Stomach (tissue), 9 donors: ENCODE data around the gene FIGLA. TPM values are rescaled to one million over a fixed set of nuclear protein-coding genes. Genes with fewer than 3 reads are reported as not detected.

Experiments
- DNase-seq, 2 donors: peaks; one replicate each; pipeline versions ENCODE4 v3.0.0 to v3.0.0-alpha.2; 2013 to 2019
- H3K27ac ChIP-seq, 5 donors: fragments of 200-600 bp in 4 of 5; sonication (generic) in 4 of 5; one replicate each; pipeline ENCODE4 v1.5.1; 2013 to 2019; ENCODE audit warnings: mild to moderate bottlenecking in 1 of 5, moderate library complexity in 1 of 5
- H3K27me3 ChIP-seq, 3 donors: fragments of 200-600 bp; sonication (generic); one replicate each; pipeline ENCODE4 v1.5.1; 2017 to 2019; ENCODE audit warnings: mixed run types in 1 of 3
- H3K36me3 ChIP-seq, 4 donors: fragments of 200-600 bp; sonication (generic); 1 replicate in 3 of 4; 2 replicates in 1 of 4; pipeline ENCODE4 v1.5.1; 2016 to 2019
- H3K4me1 ChIP-seq, 4 donors: fragments of 200-600 bp; sonication (generic); one replicate each; pipeline ENCODE4 v1.5.1; 2016 to 2019
- H3K4me3 ChIP-seq, 4 donors: fragments of 200-600 bp; sonication (generic) in 3 of 4; one replicate each; pipeline ENCODE4 v1.5.1; 2016 to 2019; ENCODE audit warnings: mild to moderate bottlenecking in 1 of 4
- H3K9me3 ChIP-seq, 4 donors: fragments of 200-600 bp; sonication (generic); one replicate each; pipeline ENCODE4 v1.5.1; 2016 to 2019
- EP300 ChIP-seq: sonication (generic); formaldehyde crosslinking; IDR thresholded peaks from one replicate; pipeline ENCODE4 v1.6.1; 2017; ENCODE audit warnings: antibody characterized with exemption
- POLR2A ChIP-seq, 4 donors: fragments of 450-650 bp; IDR thresholded peaks; one replicate each; pipeline ENCODE4 v1.6.1; 2016; ENCODE audit warnings: antibody characterized with exemption in 4 of 4, control low read depth in 2 of 4, mild to moderate bottlenecking in 1 of 4, moderate library complexity in 1 of 4
- POLR2AphosphoS5 ChIP-seq, 3 donors: sonication (generic); formaldehyde crosslinking; IDR thresholded peaks; one replicate each; pipeline ENCODE4 v1.6.1; 2016; ENCODE audit warnings: antibody characterized with exemption in 3 of 3
- WGBS, 5 donors: extraction: QIAGEN DNeasy Blood & Tissue Kit in 3 of 5; methylation state at CpG; one replicate each; pipeline versions ENCODE4 v1.1.5 to v1.1.7; 2013 to 2018; 5-methylcytosine and 5-hydroxymethylcytosine counted together
- intact Hi-C: fragments of 100-400 bp; cut with DNase I; formaldehyde crosslinking; loops from one replicate; pipeline ENCODE4 v1.15.1; 2023; ENCODE audit warnings: low total_unique reads
- polyA plus RNA-seq, 3 donors: library from polyadenylated mRNA; stranded (reverse); fragments of 200-250 nt; gene quantifications; one replicate each; pipeline ENCODE4 v1.2.3, GENCODE V29; 2013
- total RNA-seq, 5 donors: library from RNA; depleted of rRNA; stranded (reverse); fragments of >200 nt; gene quantifications; one replicate each; pipeline versions ENCODE4 v1.1.0 to v1.2.3, GENCODE V29; 2014 to 2016
- TF ChIP-seq, protein P1 (sequence below), 7 experiments: fragments of 450-650 bp in 4 of 7; fragments of 200-600 bp in 3 of 7; sonication (generic) in 3 of 7; IDR thresholded peaks; one replicate each; pipeline ENCODE4 v1.5.1; 2016 to 2019; ENCODE audit warnings: antibody characterized with exemption in 7 of 7, control low read depth in 2 of 7, mild to moderate bottlenecking in 1 of 7
- donor health status: healthy with polysubstance abuse.
- donor health status: Bipolar disorder and iron deficiency.
- donor health status: healthy.

Gene FIGLA
- total and polyA plus RNA-seq, 8 donors, result 0.75 TPM; not detected in 7

DNA sequence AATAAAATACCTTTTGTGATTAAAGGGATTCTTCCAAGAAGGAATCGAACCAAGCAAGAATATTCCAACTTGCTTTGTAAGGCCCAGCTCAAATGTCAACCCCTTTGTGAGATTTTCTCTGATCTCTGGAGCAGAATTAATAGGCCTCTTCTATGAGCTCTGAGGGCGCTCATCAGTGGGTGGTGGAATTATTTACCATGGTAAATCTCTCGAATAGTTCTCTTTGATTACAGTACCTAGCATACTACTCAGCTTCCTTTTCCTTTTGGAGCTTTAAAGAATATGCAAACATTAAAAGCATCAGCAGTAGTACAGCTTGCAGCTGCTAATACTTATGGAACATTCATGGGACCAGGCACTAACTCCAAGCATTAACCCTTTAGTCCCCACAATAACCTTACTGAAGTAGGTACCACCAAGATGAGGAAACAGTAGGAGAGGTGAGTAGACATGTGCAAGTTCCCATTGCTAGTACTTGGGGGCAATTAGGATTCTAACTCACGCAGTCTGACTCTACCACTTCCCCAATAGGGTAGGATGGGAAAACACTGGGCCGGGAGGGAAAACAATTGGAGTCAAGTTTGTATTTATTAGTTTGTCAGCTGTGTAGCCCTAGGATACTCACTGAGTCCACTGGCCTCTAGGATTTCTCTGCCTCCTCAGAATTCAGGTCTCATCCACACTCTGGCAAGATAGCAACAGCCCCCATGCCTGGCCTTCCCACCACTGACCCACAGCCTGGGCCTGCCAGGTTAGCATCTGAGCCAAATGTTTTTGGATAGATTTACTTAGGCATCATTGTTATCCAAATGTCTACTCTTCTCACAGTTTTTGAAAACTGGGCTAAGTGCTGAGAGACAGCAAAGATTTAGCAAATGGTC lies 44.1 kb downstream of the FIGLA start:
- TF ChIP-seq EP300 (no peak), POLR2AphosphoS5 (IDR thresholded peaks at IDR 0.05) (no peak), POLR2A (IDR thresholded peaks at IDR 0.05) (no peak)
- TF ChIP-seq, protein P1, sequence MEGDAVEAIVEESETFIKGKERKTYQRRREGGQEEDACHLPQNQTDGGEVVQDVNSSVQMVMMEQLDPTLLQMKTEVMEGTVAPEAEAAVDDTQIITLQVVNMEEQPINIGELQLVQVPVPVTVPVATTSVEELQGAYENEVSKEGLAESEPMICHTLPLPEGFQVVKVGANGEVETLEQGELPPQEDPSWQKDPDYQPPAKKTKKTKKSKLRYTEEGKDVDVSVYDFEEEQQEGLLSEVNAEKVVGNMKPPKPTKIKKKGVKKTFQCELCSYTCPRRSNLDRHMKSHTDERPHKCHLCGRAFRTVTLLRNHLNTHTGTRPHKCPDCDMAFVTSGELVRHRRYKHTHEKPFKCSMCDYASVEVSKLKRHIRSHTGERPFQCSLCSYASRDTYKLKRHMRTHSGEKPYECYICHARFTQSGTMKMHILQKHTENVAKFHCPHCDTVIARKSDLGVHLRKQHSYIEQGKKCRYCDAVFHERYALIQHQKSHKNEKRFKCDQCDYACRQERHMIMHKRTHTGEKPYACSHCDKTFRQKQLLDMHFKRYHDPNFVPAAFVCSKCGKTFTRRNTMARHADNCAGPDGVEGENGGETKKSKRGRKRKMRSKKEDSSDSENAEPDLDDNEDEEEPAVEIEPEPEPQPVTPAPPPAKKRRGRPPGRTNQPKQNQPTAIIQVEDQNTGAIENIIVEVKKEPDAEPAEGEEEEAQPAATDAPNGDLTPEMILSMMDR (IDR thresholded peaks at IDR 0.05), result no peak

DNA sequence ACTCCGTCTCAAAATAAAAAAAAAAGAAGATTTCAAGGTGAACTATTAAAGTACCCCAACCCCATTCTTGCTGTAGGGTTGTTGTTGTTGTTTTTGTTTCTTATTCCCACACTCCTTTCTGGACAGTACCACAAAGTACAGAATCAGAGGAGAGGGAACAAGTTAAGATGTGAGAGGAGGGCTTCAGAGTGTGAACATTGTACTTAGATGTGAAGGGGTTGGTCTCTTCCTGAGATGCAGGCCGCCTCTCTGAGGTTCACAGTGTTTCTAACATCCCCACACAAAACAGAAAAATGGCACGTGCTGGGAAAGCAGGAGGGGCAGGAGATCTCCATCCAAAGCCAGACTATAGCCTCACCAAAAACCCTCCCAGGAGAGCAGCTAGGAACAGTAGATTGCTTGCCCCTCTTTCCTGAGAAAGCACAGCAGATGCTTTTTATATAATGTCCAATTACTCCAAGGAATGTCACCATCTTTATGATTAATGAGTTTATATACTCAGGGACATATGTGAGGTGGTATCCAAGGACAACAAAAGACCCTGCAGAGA lies 45.1 kb downstream of the FIGLA start:
- H3K27me3 ChIP-seq, result peaks cover 0 to 20% (median 5%) of the 10 kb centered on the region in 3 donors
- H3K4me1 ChIP-seq, result no peaks in the 10 kb centered on the region
- DNase-seq, result no peak
- intact Hi-C loops, result no loop called here
- no peak overlapping the region for H3K4me3 ChIP-seq
- no peak overlapping the region for H3K27ac ChIP-seq
- TF ChIP-seq, protein P1 (IDR thresholded peaks at IDR 0.05), result no peak
- TF ChIP-seq POLR2A (IDR thresholded peaks at IDR 0.05), result no peak
- no peak for TF ChIP-seq EP300
- no peak for TF ChIP-seq POLR2AphosphoS5 (IDR thresholded peaks at IDR 0.05)
- no peaks in the 10 kb centered on the region for H3K9me3 ChIP-seq
- no peaks in the 10 kb centered on the region for H3K36me3 ChIP-seq
- WGBS, 5 donors, result 66 to 75% (median 71%) methylated on average over 3 of the region's 3 CpGs

More for the DNA sequence above, 44.1 kb downstream of the FIGLA start:
- no peaks in the 10 kb centered on the region for H3K4me1 ChIP-seq
- H3K27ac ChIP-seq, result no peak overlapping the region
- intact Hi-C loops, result no loop called here
- H3K4me3 ChIP-seq, result no peak overlapping the region
- H3K36me3 ChIP-seq, result no peaks in the 10 kb centered on the region
- peaks cover 0 to 20% (median 5%) of the 10 kb centered on the region in 3 donors for H3K27me3 ChIP-seq
- no peaks in the 10 kb centered on the region for H3K9me3 ChIP-seq
- 52 to 72% (median 54%) methylated on average over 5 of the region's 5 CpGs for WGBS, 5 donors
- DNase-seq, result no peak

DNA sequence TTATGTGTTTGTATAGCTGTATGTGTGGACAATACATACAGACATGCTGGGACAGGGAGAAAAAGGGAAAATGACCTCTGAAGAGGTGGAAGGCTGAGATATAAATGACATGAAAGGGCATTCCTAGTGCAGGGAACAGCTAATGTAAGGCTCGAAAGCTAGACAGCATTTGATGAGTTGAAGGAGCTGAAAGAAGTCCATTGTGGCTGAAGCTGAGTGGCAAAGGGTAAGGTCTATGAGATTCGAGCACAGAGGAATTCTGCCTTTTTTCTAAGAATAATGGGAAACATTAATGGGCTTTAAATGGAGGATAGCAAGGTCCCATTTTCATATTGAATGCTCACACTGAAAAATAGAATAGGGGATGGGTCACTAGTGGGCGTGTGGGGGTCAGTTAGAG lies 46.0 kb downstream of the FIGLA start:
- intact Hi-C loops, result no loop called here
- 58 to 77% (median 68%) methylated on average over 3 of the region's 3 CpGs for WGBS, 5 donors
- TF ChIP-seq, protein P1 (IDR thresholded peaks at IDR 0.05), result no peak
- TF ChIP-seq POLR2AphosphoS5 (IDR thresholded peaks at IDR 0.05) (no peak), POLR2A (IDR thresholded peaks at IDR 0.05) (no peak), EP300 (no peak)
- Histone ChIP-seq H3K4me1 (no peaks in the 10 kb centered on the region), H3K9me3 (peaks cover 0 to 5% (median 0%) of the 10 kb centered on the region in 4 donors), H3K27me3 (peaks cover 0 to 14% (median 0%) of the 10 kb centered on the region in 3 donors), H3K4me3 (no peak overlapping the region), H3K27ac (no peak overlapping the region), H3K36me3 (no peaks in the 10 kb centered on the region)
- no peak for DNase-seq

- Histone ChIP-seq H3K4me3 (no peak overlapping the region), H3K27ac (no peak overlapping the region), H3K9me3 (peaks cover 0 to 6% (median 0%) of the 10 kb centered on the region in 4 donors), H3K36me3 (no peaks in the 10 kb centered on the region), H3K27me3 (peaks cover 0 to 8% (median 0%) of the 10 kb centered on the region in 3 donors), H3K4me1 (no peaks in the 10 kb centered on the region)
- intact Hi-C loops, result no loop called here
- DNase-seq, result no peak
- TF ChIP-seq, protein P1 (IDR thresholded peaks at IDR 0.05), result no peak
- TF ChIP-seq POLR2AphosphoS5 (IDR thresholded peaks at IDR 0.05), result no peak
- TF ChIP-seq EP300, result no peak
Measured at GRCh38 chr2:70743677-70744076, 46.8 kb downstream of the FIGLA start.
